Small intestine (tissue), 7 donors: ENCODE results near the gene CCDC92B. TPM values are rescaled to one million over a fixed set of nuclear protein-coding genes. Genes with fewer than 3 reads are reported as not detected.
A peak's percentile ranks its signal among the peaks of the same experiment; 100 is the strongest.
"Not testable (repeated sequence)": the region's sequence is repeated elsewhere in the genome, so short reads cannot be mapped to it uniquely, and the experiment has no call there.

Source experiments
- DNase-seq, 2 donors: peaks; one replicate each; pipeline versions ENCODE4 v3.0.0 to v3.0.0-alpha.2; 2013
- FAIRE-seq: peaks from 2 replicates; lab custom pipeline; 2012; peaks lifted over from hg19 to GRCh38; lab: Jason Lieb, UNC
- H3K27ac ChIP-seq, 3 donors: one replicate each; pipeline ENCODE4 v1.5.1; 2013; ENCODE audit warnings: low read length in 2 of 3, mild to moderate bottlenecking in 2 of 3, control low read depth in 1 of 3, inconsistent platforms in 1 of 3, low read depth in 1 of 3, moderate library complexity in 1 of 3
- H3K27me3 ChIP-seq, 3 donors: one replicate each; pipeline ENCODE4 v1.6.1; 2013; ENCODE audit warnings: low read length in 3 of 3, inconsistent platforms in 1 of 3; ENCODE audit not compliant: control insufficient read depth in 3 of 3, insufficient read depth in 3 of 3
- H3K36me3 ChIP-seq, 3 donors: one replicate each; pipeline ENCODE4 v1.6.1; 2013; ENCODE audit warnings: low read length in 3 of 3, inconsistent platforms in 1 of 3, low read depth in 1 of 3, mild to moderate bottlenecking in 1 of 3, moderate library complexity in 1 of 3; ENCODE audit not compliant: control insufficient read depth in 3 of 3, insufficient read depth in 2 of 3
- H3K4me1 ChIP-seq, 3 donors: one replicate each; pipeline ENCODE4 v1.6.1; 2013; ENCODE audit warnings: low read length in 2 of 3, inconsistent platforms in 1 of 3, low read depth in 1 of 3, mild to moderate bottlenecking in 1 of 3, moderate library complexity in 1 of 3; ENCODE audit not compliant: control insufficient read depth in 3 of 3, insufficient read depth in 2 of 3
- H3K4me3 ChIP-seq, 3 donors: one replicate each; pipeline ENCODE4 v1.5.1; 2013; ENCODE audit warnings: low read length in 3 of 3, control low read depth in 1 of 3, inconsistent platforms in 1 of 3, low read depth in 1 of 3, mild to moderate bottlenecking in 1 of 3, moderate library complexity in 1 of 3
- H3K9me3 ChIP-seq, 2 donors: one replicate each; pipeline ENCODE4 v1.6.1; 2013; ENCODE audit warnings: low read depth in 1 of 2, low read length in 1 of 2; ENCODE audit not compliant: control insufficient read depth in 2 of 2, insufficient read depth in 1 of 2
- WGBS, 3 donors: extraction: QIAGEN DNeasy Blood & Tissue Kit; methylation state at CpG; one replicate each; pipeline ENCODE4 v1.1.7; 2013; 5-methylcytosine and 5-hydroxymethylcytosine counted together
- polyA plus RNA-seq, 4 donors: library from polyadenylated mRNA; stranded (reverse) in 3 of 4; unstranded in 1 of 4; fragments of 200-250 nt in 3 of 4; fragments of 120-200 nt in 1 of 4; gene quantifications; one replicate each; pipeline versions ENCODE4 v1.2.1 to v1.2.3, GENCODE V29; 2013
- donor health status: healthy with polysubstance abuse.
- donor health status: control.
- donor health status: control.
- donor health status: Bipolar disorder and iron deficiency.
- donor health status: healthy.

Gene CCDC92B
- polyA plus RNA-seq, 4 donors: 0.22 to 1.2 (median 0.75) TPM; not detected in 1

DNA sequence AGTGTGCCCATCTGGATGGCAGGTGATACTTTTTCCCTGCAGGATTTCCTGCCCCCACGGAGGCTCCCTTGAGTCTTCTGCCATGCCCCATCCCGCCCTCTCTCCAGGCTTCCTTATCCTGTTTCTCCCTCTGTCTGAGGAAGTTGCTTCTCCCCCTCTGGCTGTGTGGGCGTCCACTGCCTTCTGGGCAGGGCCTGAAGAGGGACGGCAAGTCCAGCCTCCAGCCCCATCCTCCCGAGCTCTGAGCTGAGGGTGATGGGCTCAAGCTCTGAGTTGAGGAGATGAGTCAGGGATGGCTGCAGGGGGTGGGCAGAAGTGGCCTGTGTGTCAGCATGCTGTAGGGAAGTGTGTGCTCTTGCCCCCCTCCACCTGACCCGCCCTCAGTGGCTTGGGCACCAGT lies 32.6 kb upstream of the CCDC92B start:
- Histone ChIP-seq H3K27me3 (peaks cover 0 to 6% (median 4%) of the 10 kb centered on the region in 3 donors), H3K4me3 (no peak overlapping the region), H3K36me3 (no peaks in the 10 kb centered on the region), H3K4me1 (peaks cover 0 to 13% (median 0%) of the 10 kb centered on the region in 3 donors), H3K9me3 (peaks cover 0 to 4% of the 10 kb centered on the region in 2 donors), H3K27ac (no peak overlapping the region)
- no peak for FAIRE-seq
- DNase-seq: no peak
- 48 to 65% (median 65%) methylated on average over 6 of the region's 6 CpGs for WGBS, 3 donors

DNA sequence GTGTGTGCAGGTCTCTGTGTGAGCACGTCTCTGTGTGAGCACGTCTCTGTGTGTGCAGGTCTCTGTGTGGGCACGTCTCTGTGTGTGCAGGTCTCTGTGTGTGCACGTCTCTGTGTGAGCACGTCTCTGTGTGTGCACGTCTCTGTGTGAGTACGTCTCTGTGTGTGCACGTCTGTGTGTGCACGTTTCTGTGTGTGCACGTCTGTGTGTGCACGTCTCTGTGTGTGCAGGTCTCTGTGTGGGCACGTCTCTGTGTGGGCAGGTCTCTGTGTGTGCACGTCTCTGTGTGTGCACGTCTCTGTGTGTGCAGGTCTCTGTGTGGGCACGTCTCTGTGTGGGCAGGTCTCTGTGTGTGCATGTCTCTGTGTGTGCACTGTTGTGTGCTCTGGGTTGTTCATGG lies 32.1 kb upstream of the CCDC92B start:
- peaks cover 0 to 15% (median 0%) of the 10 kb centered on the region in 3 donors for H3K4me1 ChIP-seq
- DNase-seq, H3K27ac ChIP-seq, H3K9me3 ChIP-seq, H3K36me3 ChIP-seq, H3K4me3 ChIP-seq, H3K27me3 ChIP-seq, FAIRE-seq: not testable (repeated sequence)
- 88 to 93% (median 92%) methylated on average over 15 of the region's 15 CpGs for WGBS, 3 donors

DNA sequence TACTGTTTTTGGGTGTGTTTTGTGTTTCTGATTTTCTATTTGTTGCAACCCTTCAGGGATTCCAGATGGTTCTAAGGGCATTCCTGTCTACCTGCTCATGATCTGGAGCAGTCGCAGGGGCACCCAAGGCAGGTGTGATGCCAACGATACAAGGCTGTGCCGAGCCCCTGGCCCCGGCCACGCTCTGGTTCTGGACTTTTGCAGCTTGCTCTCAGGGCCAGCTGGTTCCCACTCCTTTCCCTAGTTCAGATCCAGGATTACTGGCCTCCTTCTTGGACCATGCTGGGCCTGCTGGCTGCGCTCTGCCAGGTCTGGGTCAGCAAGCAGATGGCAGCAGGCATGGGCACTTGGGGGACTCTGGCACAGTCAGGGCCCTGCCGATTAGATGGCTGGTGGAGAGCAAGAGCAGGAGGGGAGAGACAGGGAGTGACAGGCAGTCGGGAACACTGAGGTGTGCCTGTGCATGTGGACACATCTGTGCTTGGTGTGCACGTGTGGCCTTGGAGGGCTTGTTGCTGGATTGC lies 31.5 kb upstream of the CCDC92B start:
- H3K27me3 ChIP-seq: peaks cover 0 to 10% (median 9%) of the 10 kb centered on the region in 3 donors
- no peak for DNase-seq
- no peak for FAIRE-seq
- 81 to 88% (median 88%) methylated on average over 9 of the region's 9 CpGs for WGBS, 3 donors
- H3K9me3 ChIP-seq: peaks cover 0 to 4% of the 10 kb centered on the region in 2 donors
- H3K4me3 ChIP-seq: no peak overlapping the region
- H3K36me3 ChIP-seq: no peaks in the 10 kb centered on the region
- no peak overlapping the region for H3K27ac ChIP-seq
- H3K4me1 ChIP-seq: peaks cover 0 to 15% (median 0%) of the 10 kb centered on the region in 3 donors

DNA sequence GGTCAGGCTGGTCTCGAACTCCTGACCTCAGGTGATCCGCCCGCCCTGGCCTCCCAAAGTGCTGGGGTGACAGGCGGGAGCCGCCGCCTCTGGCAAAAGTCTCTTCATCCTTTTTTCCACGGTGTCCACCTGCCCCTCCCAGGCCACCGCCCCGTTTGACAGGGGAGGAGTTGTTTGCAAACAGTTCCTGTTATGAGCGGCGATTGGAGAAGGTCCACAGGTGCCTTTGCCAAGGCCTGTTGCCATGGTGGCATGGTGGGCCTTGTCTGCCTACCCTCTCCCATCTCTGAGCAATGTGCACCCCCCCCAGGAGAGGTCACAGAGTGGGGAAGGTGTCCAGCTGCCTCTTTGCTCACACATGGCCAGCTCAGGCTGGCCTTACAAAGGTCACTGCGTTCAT lies 30.8 kb upstream of the CCDC92B start:
- FAIRE-seq (no peak), DNase-seq (no peak)
- H3K27ac ChIP-seq: no peak overlapping the region
- 63 to 78% (median 64%) methylated on average over 12 of the region's 12 CpGs for WGBS, 3 donors
- H3K36me3 ChIP-seq: no peaks in the 10 kb centered on the region
- peaks cover 0 to 16% (median 9%) of the 10 kb centered on the region in 3 donors for H3K27me3 ChIP-seq
- H3K4me3 ChIP-seq: no peak overlapping the region
- H3K4me1 ChIP-seq: peaks cover 0 to 12% (median 0%) of the 10 kb centered on the region in 3 donors
- H3K9me3 ChIP-seq: peaks cover 0 to 4% of the 10 kb centered on the region in 2 donors

DNA sequence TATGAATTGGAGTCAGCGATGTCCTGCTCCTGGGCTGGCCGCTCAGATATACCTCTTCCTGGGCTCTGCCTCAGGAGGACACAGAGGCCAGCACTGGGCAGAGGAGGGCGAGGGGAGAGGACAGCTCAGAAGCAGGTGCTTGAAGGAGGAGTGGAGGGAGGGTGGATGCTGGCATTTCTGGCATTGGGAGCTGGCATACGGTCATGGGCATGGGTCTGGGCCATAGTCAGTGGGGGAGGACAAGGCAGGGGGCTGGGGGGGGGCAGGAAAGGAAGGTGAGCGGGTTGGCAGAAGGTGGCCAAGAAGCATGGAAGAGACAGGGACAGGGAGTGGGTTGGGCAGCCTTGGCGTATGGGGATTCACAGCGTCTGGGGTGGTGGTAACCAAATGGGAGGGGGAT lies 30.1 kb upstream of the CCDC92B start:
- no peak overlapping the region for H3K4me3 ChIP-seq
- no peaks in the 10 kb centered on the region for H3K36me3 ChIP-seq
- WGBS, 3 donors: 79 to 83% (median 83%) methylated on average over 7 of the region's 7 CpGs
- no peak for DNase-seq
- no peak overlapping the region for H3K27ac ChIP-seq
- FAIRE-seq: no peak
- H3K27me3 ChIP-seq: peaks cover 0 to 16% (median 9%) of the 10 kb centered on the region in 3 donors
- H3K4me1 ChIP-seq: peaks cover 0 to 8% (median 0%) of the 10 kb centered on the region in 3 donors
- H3K9me3 ChIP-seq: peaks cover 0 to 4% of the 10 kb centered on the region in 2 donors

DNA sequence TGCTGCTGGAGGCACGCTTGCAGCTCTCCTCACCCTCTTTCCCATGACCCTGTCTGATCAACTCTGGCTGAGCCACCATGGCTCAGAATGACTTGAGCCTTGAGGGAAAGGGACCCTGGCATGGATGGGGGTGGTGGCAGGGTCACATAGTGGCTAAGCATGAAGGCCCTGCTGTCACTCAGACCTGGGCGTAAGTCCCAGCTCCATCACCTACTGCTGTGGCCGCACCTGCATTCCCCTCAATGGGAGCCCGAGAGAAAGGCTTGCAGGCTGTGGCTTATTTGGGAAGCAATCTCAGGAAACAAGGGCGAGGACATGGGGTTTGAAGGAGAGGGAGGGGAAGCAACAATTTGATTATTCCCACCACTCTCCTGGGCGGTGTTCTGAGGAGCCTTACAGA lies 29.0 kb upstream of the CCDC92B start:
- H3K27ac ChIP-seq: no peak overlapping the region
- no peak for DNase-seq
- no peak overlapping the region for H3K4me3 ChIP-seq
- 75 to 80% (median 79%) methylated on average over 6 of the region's 6 CpGs for WGBS, 3 donors
- H3K9me3 ChIP-seq: peaks cover 0 to under 1% of the 10 kb centered on the region in 2 donors
- no peaks in the 10 kb centered on the region for H3K36me3 ChIP-seq
- FAIRE-seq: no peak
- peaks cover 0 to 16% (median 12%) of the 10 kb centered on the region in 3 donors for H3K27me3 ChIP-seq
- peaks cover 0 to 8% (median 0%) of the 10 kb centered on the region in 3 donors for H3K4me1 ChIP-seq

DNA sequence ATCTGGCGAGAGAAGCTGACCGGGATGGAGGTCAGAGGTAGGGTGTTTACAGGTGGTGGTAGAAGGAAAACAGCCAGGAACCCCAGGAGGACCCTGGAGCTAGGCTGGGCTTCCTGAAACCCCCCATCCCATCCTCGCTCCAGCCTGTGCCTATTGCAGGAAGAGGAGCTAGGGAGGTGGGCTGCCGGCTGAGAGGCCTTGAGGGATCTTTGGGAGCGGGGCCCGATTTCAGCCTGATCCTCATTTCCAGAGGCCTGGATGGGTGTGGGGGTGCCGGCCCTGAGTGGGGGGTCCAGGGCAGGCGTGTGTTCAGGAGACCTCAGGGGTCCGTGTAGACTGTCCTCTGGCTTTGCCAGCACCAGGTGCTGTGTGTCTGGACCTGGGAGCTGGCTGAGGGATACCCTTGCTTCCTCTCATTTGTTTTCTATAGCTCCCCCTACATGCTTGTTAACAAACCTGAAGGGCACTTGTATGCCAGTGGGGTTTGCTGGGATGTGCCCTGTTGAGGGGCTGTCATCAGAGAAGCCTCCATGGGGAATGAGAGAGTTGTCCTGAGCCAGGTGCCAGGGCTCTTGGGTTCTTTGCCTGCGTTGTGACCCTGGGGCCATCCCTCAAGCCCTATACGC lies 27.9 kb upstream of the CCDC92B start:
- Histone ChIP-seq H3K27me3 (peaks cover 0 to 16% (median 15%) of the 10 kb centered on the region in 3 donors), H3K4me1 (peaks cover 0 to 8% (median 0%) of the 10 kb centered on the region in 3 donors), H3K4me3 (peak overlapping the region in 2 of 3 donors; percentile 46 to 48), H3K9me3 (no peaks in the 10 kb centered on the region), H3K27ac (peak overlapping the region in 1 of 3 donors; percentile 18), H3K36me3 (no peaks in the 10 kb centered on the region)
- FAIRE-seq (no peak), DNase-seq (no peak)
- 28 to 41% (median 34%) methylated on average over 10 to 11 of the region's 11 CpGs for WGBS, 3 donors

DNA sequence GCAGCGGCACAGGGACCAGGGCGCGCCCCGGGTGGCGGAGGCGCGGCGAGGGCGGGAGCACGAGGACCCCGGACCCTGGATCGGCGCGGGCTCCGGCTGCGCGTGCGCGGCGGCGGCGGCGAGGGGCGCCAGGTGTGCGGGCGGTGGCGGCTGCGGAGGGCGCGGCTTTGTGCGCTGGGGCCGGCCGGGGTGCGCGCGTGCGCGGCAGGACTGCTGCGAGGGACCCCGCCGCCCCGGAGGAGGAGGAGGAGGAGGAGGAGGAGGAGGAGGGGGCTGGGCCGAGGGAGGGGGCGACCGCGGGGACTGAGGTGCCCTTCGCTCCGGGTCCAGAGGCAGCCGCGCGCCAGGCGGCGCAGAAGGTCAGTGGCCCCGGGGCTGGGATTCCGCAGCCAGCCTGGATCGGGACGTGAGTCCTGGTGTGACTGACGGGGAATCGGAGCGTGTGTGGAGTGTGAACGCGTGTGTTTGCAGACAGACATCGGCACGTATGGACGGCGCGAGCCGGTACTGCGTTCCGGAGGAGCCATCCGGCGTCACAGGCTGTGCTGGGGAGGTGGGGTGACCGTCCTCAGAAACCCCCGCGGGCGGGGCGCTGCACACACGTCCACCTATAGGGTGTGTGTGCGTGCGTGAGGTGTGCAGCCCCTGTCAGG lies 27.3 kb upstream of the CCDC92B start:
- peak overlapping the region in 2 of 3 donors; percentile 46 to 48 for H3K4me3 ChIP-seq
- H3K27ac ChIP-seq: peak overlapping the region in 1 of 3 donors; percentile 18
- no peaks in the 10 kb centered on the region for H3K36me3 ChIP-seq
- WGBS, 3 donors: 0 to 1% (median 0%) methylated on average over 40 to 80 of the region's 80 CpGs
- H3K4me1 ChIP-seq: peaks cover 0 to 8% (median 0%) of the 10 kb centered on the region in 3 donors
- FAIRE-seq (no peak), DNase-seq (peak; percentile 43 to 83)
- peaks cover 0 to 16% (median 15%) of the 10 kb centered on the region in 3 donors for H3K27me3 ChIP-seq
- no peaks in the 10 kb centered on the region for H3K9me3 ChIP-seq
